GM12864 (cell line): ENCODE data around the gene BPI.
"Not testable (repeated sequence)": the region's sequence is repeated elsewhere in the genome, so short reads cannot be mapped to it uniquely, and the experiment has no call there.

ENCODE experiments used
- DNase-seq: peaks from one replicate; pipeline ENCODE4 v3.0.0-alpha.2; 2011; ENCODE audit warnings: low read depth
- H3K4me3 ChIP-seq: 2 replicates; pipeline ENCODE4 v1.5.1; 2011; ENCODE audit warnings: mild to moderate bottlenecking, low read depth, low read length, control low read depth
- TF ChIP-seq, protein P1 (sequence below): IDR thresholded peaks from 2 replicates; pipeline ENCODE4 v1.5.1; 2011; ENCODE audit warnings: low read depth, mild to moderate bottlenecking, moderate library complexity, low read length, control low read depth, inconsistent platforms; ENCODE audit errors: missing control alignments

BPI gene

DNA sequence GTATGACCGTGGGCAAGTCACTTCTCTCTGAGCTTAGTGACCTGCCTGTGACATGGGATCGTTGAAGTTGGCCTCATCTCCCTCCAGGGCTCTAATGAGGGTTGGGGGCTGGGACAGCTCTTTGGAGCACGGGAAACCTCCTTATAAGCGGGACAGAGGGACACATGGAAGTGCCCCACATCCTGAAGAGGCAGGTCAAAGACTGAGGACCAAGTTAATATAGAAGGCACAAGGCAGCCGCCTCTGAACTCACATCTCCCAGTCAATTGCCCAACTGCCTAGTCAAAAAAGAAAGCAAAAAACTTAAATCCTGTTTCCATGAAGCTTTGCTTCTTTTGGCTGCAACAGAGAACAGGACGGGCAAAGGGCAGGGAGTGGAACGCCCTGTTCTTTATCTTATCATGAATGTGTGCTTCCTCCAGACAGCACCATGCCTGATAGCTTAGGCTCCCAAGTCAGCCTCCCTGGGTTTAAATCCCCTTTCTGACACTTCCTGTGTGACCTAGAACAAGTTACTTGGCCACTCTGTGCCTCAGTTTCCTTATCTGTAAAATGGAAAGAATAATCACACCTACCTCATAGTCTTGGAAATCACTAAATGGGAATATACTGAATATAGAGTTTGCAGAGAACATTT, 69.4 kb downstream of the BPI start:
- no peak overlapping the region for H3K4me3 ChIP-seq
- no peak for DNase-seq
- TF ChIP-seq, protein P1, sequence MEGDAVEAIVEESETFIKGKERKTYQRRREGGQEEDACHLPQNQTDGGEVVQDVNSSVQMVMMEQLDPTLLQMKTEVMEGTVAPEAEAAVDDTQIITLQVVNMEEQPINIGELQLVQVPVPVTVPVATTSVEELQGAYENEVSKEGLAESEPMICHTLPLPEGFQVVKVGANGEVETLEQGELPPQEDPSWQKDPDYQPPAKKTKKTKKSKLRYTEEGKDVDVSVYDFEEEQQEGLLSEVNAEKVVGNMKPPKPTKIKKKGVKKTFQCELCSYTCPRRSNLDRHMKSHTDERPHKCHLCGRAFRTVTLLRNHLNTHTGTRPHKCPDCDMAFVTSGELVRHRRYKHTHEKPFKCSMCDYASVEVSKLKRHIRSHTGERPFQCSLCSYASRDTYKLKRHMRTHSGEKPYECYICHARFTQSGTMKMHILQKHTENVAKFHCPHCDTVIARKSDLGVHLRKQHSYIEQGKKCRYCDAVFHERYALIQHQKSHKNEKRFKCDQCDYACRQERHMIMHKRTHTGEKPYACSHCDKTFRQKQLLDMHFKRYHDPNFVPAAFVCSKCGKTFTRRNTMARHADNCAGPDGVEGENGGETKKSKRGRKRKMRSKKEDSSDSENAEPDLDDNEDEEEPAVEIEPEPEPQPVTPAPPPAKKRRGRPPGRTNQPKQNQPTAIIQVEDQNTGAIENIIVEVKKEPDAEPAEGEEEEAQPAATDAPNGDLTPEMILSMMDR, result no peak

DNA sequence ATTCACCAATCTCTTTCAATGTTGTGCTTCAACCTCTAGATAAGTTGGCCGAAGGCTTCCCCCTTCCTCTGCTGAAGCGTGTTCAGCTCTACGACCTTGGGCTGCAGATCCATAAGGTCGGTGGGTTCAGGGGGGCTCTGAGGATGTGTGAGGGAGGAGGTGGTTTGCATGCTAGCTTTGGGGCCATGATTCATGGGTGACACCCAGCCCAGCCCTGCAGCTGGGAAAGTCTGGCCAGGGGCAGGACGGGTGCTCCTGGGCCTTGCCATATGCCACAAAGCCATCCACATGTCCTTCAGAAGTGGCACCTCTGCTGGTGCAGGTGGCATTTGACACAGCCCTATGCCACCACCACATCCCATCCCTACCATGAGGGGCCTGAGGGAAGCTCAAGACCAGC, 69.9 kb downstream of the BPI start:
- TF ChIP-seq, protein P1, result no peak
- H3K4me3 ChIP-seq, result no peak overlapping the region
- DNase-seq, result no peak

DNA sequence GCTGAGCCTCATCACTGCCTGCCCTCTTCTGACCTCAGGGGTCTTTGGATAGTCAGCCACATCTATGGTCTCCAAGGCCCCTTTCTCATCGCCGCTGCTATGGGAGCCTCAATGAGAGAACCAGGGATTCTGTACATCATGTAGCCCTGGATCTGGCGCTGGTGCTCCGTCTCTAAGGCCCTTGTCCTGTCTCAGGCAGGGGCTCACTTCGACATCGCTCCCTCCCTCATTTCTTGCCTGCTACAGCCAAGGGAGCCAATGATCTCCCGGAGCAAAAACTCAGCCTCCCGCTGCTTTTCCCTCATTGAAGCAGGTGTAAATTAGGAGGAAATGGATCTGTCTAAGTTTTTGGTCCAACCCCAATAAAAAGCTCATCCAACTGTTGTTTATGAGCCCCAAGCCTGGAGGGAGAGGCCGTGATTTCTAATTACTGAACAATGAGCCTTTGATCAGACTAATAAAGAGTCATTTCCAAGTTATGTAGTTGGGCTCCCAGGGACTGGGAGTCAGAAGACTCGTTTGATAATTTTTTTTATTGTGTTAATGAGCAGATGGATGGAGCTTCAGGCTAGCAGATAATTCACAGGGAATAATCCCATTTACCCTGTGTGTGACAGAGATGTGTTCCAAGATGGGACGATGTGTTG, 73.2 kb downstream of the BPI start:
- no peak for DNase-seq
- TF ChIP-seq, protein P1, result no peak
- H3K4me3 ChIP-seq, result no peak overlapping the region

DNA sequence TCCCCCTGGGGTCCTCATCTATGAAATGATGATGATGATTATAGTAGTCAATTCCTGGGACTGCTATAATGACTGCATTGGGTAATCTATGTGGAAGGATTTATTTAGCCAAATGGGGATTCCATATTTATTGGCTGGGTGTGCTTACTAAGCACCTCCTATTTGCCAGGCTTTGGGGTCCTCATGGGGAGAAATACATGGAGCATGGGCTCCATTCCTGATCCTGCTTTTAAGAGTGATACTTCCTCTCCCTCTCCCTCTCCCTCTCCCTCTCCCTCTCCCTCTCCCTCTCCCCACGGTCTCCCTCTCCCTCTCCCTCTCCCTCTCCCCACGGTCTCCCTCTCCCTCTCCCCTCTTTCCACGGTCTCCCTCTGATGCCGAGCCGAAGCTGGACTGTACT, 73.9 kb downstream of the BPI start:
- DNase-seq, H3K4me3 ChIP-seq: not testable (repeated sequence)

DNA sequence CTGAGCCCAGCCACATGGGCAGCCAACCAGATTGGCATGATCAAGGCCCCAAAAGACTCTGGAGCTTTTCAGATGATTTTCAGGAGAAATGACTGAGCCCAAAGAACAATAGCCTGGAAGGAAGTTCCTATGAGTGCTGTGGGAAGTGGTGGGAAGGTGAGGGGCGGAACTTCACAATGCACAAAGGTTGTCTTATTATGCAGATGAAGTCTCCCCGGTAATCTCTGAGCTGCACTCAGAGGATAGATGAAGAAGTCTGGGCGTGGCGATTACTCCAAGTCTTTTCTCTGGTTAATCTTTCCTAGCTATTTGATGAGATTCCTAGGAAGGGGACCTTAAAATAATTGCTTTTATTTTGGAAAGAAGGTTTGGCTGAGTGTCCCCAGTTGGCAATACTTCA, 79.2 kb downstream of the BPI start:
- no peak overlapping the region for H3K4me3 ChIP-seq
- TF ChIP-seq, protein P1, result no peak
- DNase-seq, result no peak

DNA sequence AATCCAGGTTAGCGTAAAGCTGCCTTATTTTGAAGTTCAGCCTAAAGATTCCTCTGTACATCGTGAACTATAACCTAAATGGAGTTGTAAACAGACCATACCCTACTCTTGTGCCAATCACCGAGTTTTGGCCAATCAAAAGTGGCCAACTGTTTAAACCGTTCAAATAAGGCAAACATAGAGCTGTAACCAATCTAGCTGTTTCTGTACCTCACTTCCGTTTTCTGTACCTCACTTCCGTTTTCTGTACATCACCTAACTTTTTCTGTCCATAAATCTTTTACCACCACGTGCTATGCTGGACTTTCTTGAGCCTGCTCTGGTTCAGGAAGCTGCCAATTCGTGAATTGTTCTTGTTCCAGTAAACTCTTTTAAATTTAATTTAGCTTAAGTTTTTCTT, 82.0 kb downstream of the BPI start:
- no peak for DNase-seq
- H3K4me3 ChIP-seq, result no peak overlapping the region
- TF ChIP-seq, protein P1, result no peak

DNA sequence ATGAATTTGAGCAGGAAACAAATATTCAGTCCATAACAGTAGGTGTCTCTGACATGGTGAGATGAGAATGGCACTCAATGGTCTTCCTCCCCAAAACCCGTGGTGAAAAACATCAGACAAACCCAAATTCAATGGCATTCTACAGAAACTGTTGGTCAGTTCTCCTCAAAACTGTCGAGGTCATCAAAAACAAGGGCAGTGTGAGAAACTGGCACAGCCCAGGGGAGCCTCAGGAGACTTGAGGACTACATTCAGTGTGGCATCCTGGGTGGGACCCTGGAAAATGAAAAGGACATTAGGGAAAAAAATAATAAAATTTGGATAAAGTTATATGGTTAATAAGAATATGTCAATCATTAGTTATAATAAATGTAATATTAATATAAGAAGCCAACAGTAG, 82.9 kb downstream of the BPI start:
- TF ChIP-seq, protein P1, result no peak
- no peak overlapping the region for H3K4me3 ChIP-seq
- DNase-seq, result no peak
